H1 (cell line): Measurements from ENCODE around the gene SSTR3. TPM values are rescaled to one million over a fixed set of nuclear protein-coding genes. Genes with fewer than 3 reads are reported as not detected.

Experiments used
- CTCF ChIA-PET: fragments of 300-600 bp; sonication (Branson Sonifier 250); formaldehyde crosslinking; loops from one replicate; lab custom pipeline; 2021; ENCODE audit not compliant: partially characterized antibody; lab: Charles Lee
- POLR2A ChIA-PET: fragments of 300-600 bp; sonication (Branson Sonifier 250); formaldehyde crosslinking; loops from one replicate; lab custom pipeline; 2021; ENCODE audit warnings: inconsistent platforms; ENCODE audit not compliant: partially characterized antibody; lab: Charles Lee
- DNase-seq, 2 experiments: peaks; one replicate each; pipeline versions ENCODE4 v3.0.0 to v3.0.0-alpha.2; 2010 to 2022; ENCODE audit warnings: low spot score in 2 of 2, low read depth in 1 of 2, mixed read lengths in 1 of 2
- FAIRE-seq: peaks from 2 replicates; lab custom pipeline; 2011; peaks lifted over from hg19 to GRCh38; lab: Jason Lieb, UNC
- H2AFZ ChIP-seq: 2 replicates; pipeline ENCODE4 v1.8.1; 2012; ENCODE audit warnings: low read length, inconsistent platforms
- H2AK5ac ChIP-seq: 2 replicates; pipeline ENCODE4 v1.6.1; 2013; ENCODE audit warnings: low read depth, low read length
- H2BK120ac ChIP-seq: replicated peaks from 2 replicates; pipeline ENCODE3; 2013; ENCODE audit warnings: low read depth, low read length, inconsistent platforms
- H2BK12ac ChIP-seq: 2 replicates; pipeline ENCODE4 v1.6.1; 2013; ENCODE audit warnings: low read depth, low read length
- H2BK15ac ChIP-seq: 2 replicates; pipeline ENCODE4 v1.6.1; 2013; ENCODE audit warnings: low read length
- H2BK20ac ChIP-seq: 2 replicates; pipeline ENCODE4 v1.6.1; 2013; ENCODE audit warnings: low read length
- H2BK5ac ChIP-seq: 2 replicates; pipeline ENCODE4 v1.6.1; 2013; ENCODE audit warnings: low read depth, low read length
- H3K14ac ChIP-seq: 2 replicates; pipeline ENCODE4 v1.6.1; 2013; ENCODE audit warnings: inconsistent platforms; ENCODE audit not compliant: insufficient read length
- H3K18ac ChIP-seq: 2 replicates; pipeline ENCODE4 v1.6.1; 2013; ENCODE audit warnings: low read length; ENCODE audit errors: extremely low read depth
- H3K23ac ChIP-seq: 2 replicates; pipeline ENCODE4 v1.6.1; 2013; ENCODE audit warnings: inconsistent platforms; ENCODE audit not compliant: insufficient read length
- H3K23me2 ChIP-seq: 2 replicates; pipeline ENCODE4 v1.6.1; 2013; ENCODE audit warnings: low read depth, low read length
- H3K27ac ChIP-seq: 2 replicates; pipeline ENCODE4 v1.6.1; 2011; ENCODE audit warnings: low read depth, low read length, inconsistent platforms
- H3K27me3 ChIP-seq, 4 experiments: replicated peaks in 1 of 4; 1 replicate in 1 of 4; 2 replicates in 3 of 4; pipeline versions ENCODE4 v1.6.1 to v1.8.1; 2011 to 2013; ENCODE audit warnings: low read length in 3 of 4, mild to moderate bottlenecking in 3 of 4, inconsistent platforms in 2 of 4, mixed read lengths in 2 of 4, moderate library complexity in 1 of 4; ENCODE audit not compliant: control insufficient read depth in 3 of 4, insufficient read depth in 3 of 4; ENCODE audit errors: extremely low read depth in 1 of 4
- H3K36me3 ChIP-seq, 4 experiments: 2 replicates each; pipeline versions ENCODE4 v1.6.1 to v1.8.1; 2011 to 2013; ENCODE audit warnings: mild to moderate bottlenecking in 4 of 4, low read length in 3 of 4, moderate library complexity in 2 of 4, control low read depth in 1 of 4, inconsistent platforms in 1 of 4; ENCODE audit not compliant: insufficient read depth in 4 of 4, control insufficient read depth in 2 of 4
- H3K4ac ChIP-seq: replicated peaks from 2 replicates; pipeline ENCODE3; 2013; ENCODE audit warnings: low read length, low read depth, mixed read lengths, inconsistent platforms; ENCODE audit not compliant: insufficient read length
- H3K4me1 ChIP-seq, 4 experiments: replicated peaks in 1 of 4; 1 replicate in 1 of 4; 2 replicates in 3 of 4; pipeline versions ENCODE4 v1.6.1 to v1.8.1; 2011 to 2013; ENCODE audit warnings: low read length in 3 of 4, inconsistent platforms in 2 of 4, mixed read lengths in 1 of 4; ENCODE audit not compliant: insufficient read depth in 4 of 4, control insufficient read depth in 3 of 4
- H3K4me2 ChIP-seq, 2 experiments: 2 replicates each; pipeline versions ENCODE4 v1.6.1 to v1.8.1; 2011 to 2013; ENCODE audit warnings: low read depth in 2 of 2, low read length in 2 of 2, control low read depth in 1 of 2, inconsistent platforms in 1 of 2, mild to moderate bottlenecking in 1 of 2; ENCODE audit not compliant: insufficient read depth in 1 of 2
- H3K4me3 ChIP-seq, 4 experiments: fragments of 200-600, 300-600 bp in 1 of 4; sonication (generic), shearing (Covaris generic), sonication (Bioruptor Twin) in 1 of 4; 2 replicates each; pipeline versions ENCODE4 v1.5.1 to v1.8.1; 2011 to 2016; ENCODE audit warnings: low read length in 4 of 4, low read depth in 3 of 4, control low read depth in 2 of 4, inconsistent platforms in 2 of 4, mild to moderate bottlenecking in 2 of 4, mixed read lengths in 1 of 4, moderate library complexity in 1 of 4; ENCODE audit not compliant: insufficient read depth in 2 of 4; ENCODE audit errors: extremely low read depth in 1 of 4
- H3K56ac ChIP-seq: replicated peaks from 2 replicates; pipeline ENCODE3; 2013; ENCODE audit warnings: low read depth, mild to moderate bottlenecking, mixed read lengths, low read length, inconsistent platforms; ENCODE audit not compliant: insufficient read length
- H3K79me1 ChIP-seq: 2 replicates; pipeline ENCODE4 v1.6.1; 2013; ENCODE audit warnings: low read depth, low read length, control low read depth
- H3K79me2 ChIP-seq, 2 experiments: 2 replicates each; pipeline versions ENCODE4 v1.6.1 to v1.8.1; 2012 to 2013; ENCODE audit warnings: low read length in 2 of 2, mild to moderate bottlenecking in 2 of 2, inconsistent platforms in 1 of 2; ENCODE audit not compliant: insufficient read depth in 2 of 2, control insufficient read depth in 1 of 2
- H3K9ac ChIP-seq, 4 experiments: replicated peaks in 1 of 4; 1 replicate in 1 of 4; 2 replicates in 3 of 4; pipeline versions ENCODE4 v1.6.1 to v1.8.1; 2011 to 2013; ENCODE audit warnings: low read depth in 3 of 4, low read length in 3 of 4, control low read depth in 2 of 4, mild to moderate bottlenecking in 2 of 4, moderate library complexity in 2 of 4, inconsistent platforms in 1 of 4; ENCODE audit errors: extremely low read depth in 1 of 4
- H3K9me3 ChIP-seq, 2 experiments: 2 replicates each; pipeline versions ENCODE4 v1.6.1 to v1.8.1; 2012 to 2013; ENCODE audit warnings: mild to moderate bottlenecking in 2 of 2, moderate library complexity in 2 of 2, control low read depth in 1 of 2, inconsistent platforms in 1 of 2, low read depth in 1 of 2, low read length in 1 of 2, mixed read lengths in 1 of 2; ENCODE audit not compliant: insufficient read depth in 2 of 2
- H4K20me1 ChIP-seq, 2 experiments: replicated peaks in 1 of 2; 2 replicates each; pipeline versions ENCODE3 to v1.8.1; 2011 to 2013; ENCODE audit warnings: inconsistent platforms in 2 of 2, low read length in 2 of 2, mild to moderate bottlenecking in 1 of 2; ENCODE audit not compliant: insufficient read depth in 2 of 2, control insufficient read depth in 1 of 2
- H4K5ac ChIP-seq: 2 replicates; pipeline ENCODE4 v1.6.1; 2013; ENCODE audit warnings: low read length, low read depth, mixed read lengths, inconsistent platforms; ENCODE audit not compliant: insufficient read length
- H4K8ac ChIP-seq: 2 replicates; pipeline ENCODE4 v1.8.0; 2013; ENCODE audit warnings: mild to moderate bottlenecking, moderate library complexity, low read length, inconsistent platforms; ENCODE audit not compliant: insufficient read depth; ENCODE audit errors: extremely low read depth
- H4K91ac ChIP-seq: replicated peaks from 2 replicates; pipeline ENCODE3; 2013; ENCODE audit warnings: low read length, mixed read lengths, inconsistent platforms; ENCODE audit not compliant: insufficient read length
- BACH1 ChIP-seq: IDR thresholded peaks from 2 replicates; pipeline ENCODE4 v1.6.1; 2012; ENCODE audit warnings: low read length, improper control_type of control experiment
- BRCA1 ChIP-seq: IDR thresholded peaks from 2 replicates; pipeline ENCODE4 v1.6.1; 2012; ENCODE audit warnings: low read depth, low read length, improper control_type of control experiment
- CBX5 ChIP-seq: fragments of 300-800, 300-1000 bp; sonication (generic); IDR thresholded peaks from 2 replicates; pipeline ENCODE4 v1.7.1; 2016; ENCODE audit warnings: antibody characterized with exemption, low read length, low read depth
- CBX8 ChIP-seq: fragments of 300-800, 300-1000 bp; sonication (generic); IDR thresholded peaks from 2 replicates; pipeline ENCODE4 v1.7.1; 2016; ENCODE audit warnings: low read depth, low read length, borderline replicate concordance
- EZH2 ChIP-seq: fragments of 200-600 bp; sonication (generic); IDR thresholded peaks from 2 replicates; pipeline ENCODE4 v1.7.1; 2012; ENCODE audit warnings: low read depth, mild to moderate bottlenecking, moderate library complexity, low read length, inconsistent platforms; ENCODE audit not compliant: severe bottlenecking
- KDM5A ChIP-seq: fragments of 200-600 bp; IDR thresholded peaks from 2 replicates; pipeline ENCODE4 v1.7.1; 2012; ENCODE audit warnings: mild to moderate bottlenecking, low read length, inconsistent platforms, mixed read lengths
- MAFK ChIP-seq: IDR thresholded peaks from 2 replicates; pipeline ENCODE4 v1.6.1; 2012; ENCODE audit warnings: low read depth, mild to moderate bottlenecking, improper control_type of control experiment, low read length
- NANOG ChIP-seq: IDR thresholded peaks from 2 replicates; pipeline ENCODE4 v1.6.1; 2011; ENCODE audit warnings: low read length, low read depth, mild to moderate bottlenecking, inconsistent platforms; ENCODE audit not compliant: insufficient read depth, poor library complexity, severe bottlenecking
- PHF8 ChIP-seq: fragments of 200-600 bp; sonication (generic); conservative IDR thresholded peaks from 2 replicates; pipeline ENCODE4 v1.7.1; 2012; ENCODE audit warnings: low read depth, mild to moderate bottlenecking, inconsistent platforms, low read length, moderate library complexity
- RAD21 ChIP-seq, 2 experiments: IDR thresholded peaks in 1 of 2; conservative IDR thresholded peaks in 1 of 2; 2 replicates each; pipeline ENCODE4 v1.6.1; 2011; ENCODE audit warnings: low read depth in 2 of 2, low read length in 2 of 2, improper control_type of control experiment in 1 of 2, inconsistent platforms in 1 of 2, mild to moderate bottlenecking in 1 of 2, moderate library complexity in 1 of 2
- SIX5 ChIP-seq: IDR thresholded peaks from 2 replicates; pipeline ENCODE4 v1.6.1; 2011; ENCODE audit warnings: mild to moderate bottlenecking, low read depth, low read length
- WGBS, 2 experiments: shearing (Covaris generic) in 1 of 2; methylation state at CpG; one replicate each; pipeline versions ENCODE4 v1.1.6 to v1.1.7; 2013 to 2015; ENCODE audit warnings: low lambda C conversion rate in 2 of 2, mixed read lengths in 2 of 2, inconsistent platforms in 1 of 2, low coverage in 1 of 2, missing lambda C conversion rate in 1 of 2; ENCODE audit not compliant: insufficient replicate concordance in 2 of 2, insufficient coverage in 1 of 2, insufficient read length in 1 of 2; ENCODE audit errors: extremely low coverage in 1 of 2, missing lambda C conversion rate in 1 of 2; 5-methylcytosine and 5-hydroxymethylcytosine counted together
- polyA plus RNA-seq, 7 experiments: library from polyadenylated mRNA; depleted of rRNA in 3 of 7; stranded (reverse) in 5 of 7; unstranded in 2 of 7; fragments of >200 nt in 5 of 7; fragments of 200-250 nt in 2 of 7; gene quantifications; 1 replicate in 5 of 7; 2 replicates in 1 of 7; 4 replicates in 1 of 7; pipeline versions ENCODE4 v1.2.1 to v1.2.3, GENCODE V29; 2011 to 2013; ENCODE audit warnings: missing spikeins in 2 of 7, mixed read lengths in 2 of 7
- total RNA-seq: library from RNA; stranded (reverse); fragmentation: NEBNext Ultra II Directional; extraction: Animal tissue kit (Norgen Biotek cat#: 25700); gene quantifications from 2 replicates; pipeline ENCODE4 v1.2.1, GENCODE V29; 2021

SSTR3 gene
- total and polyA plus RNA-seq, 2 of the 8 experiments (the other 6 are each of a cell fraction or from before 2014, with no cell fraction given) = 0.22 to 0.77 TPM

- no peak overlapping the region; a peak in 1 of 7 replicates for H3K9ac ChIP-seq
- H3K27me3 ChIP-seq = no peaks in the 10 kb centered on the region
- H2AK5ac ChIP-seq = no peak overlapping the region
- H3K18ac ChIP-seq = no peak overlapping the region
- H2BK5ac ChIP-seq = 0 out of 2 replicates have a peak overlapping the region, but pooled peaks have one; percentile 7
- H2BK12ac ChIP-seq = peak overlapping the region; percentile 50; the same call in 1 of the 2 replicates
- no peak overlapping the region for H3K56ac ChIP-seq
- no peak for FAIRE-seq
- peaks cover 0 to 4% of the 10 kb centered on the region in 2 experiments for H4K20me1 ChIP-seq
- CTCF ChIA-PET = interaction anchor here (0.6 to 7.7 kb wide), 35 partner anchors 10 to 402 kb away, joined by 3 to 77 read pairs (median 4); partner anchors contain the start of gene C1QTNF6
- peak overlapping the region in 1 of 4 experiments; percentile 78; a peak in 4 of 8 replicates for H3K4me3 ChIP-seq
- peak overlapping the region; percentile 56 for H4K91ac ChIP-seq
- no peak overlapping the region for H3K14ac ChIP-seq
- H2BK120ac ChIP-seq = peak overlapping the region; percentile 75
- peaks cover 5% of the 10 kb centered on the region for H3K23me2 ChIP-seq
- no peaks in the 10 kb centered on the region for H3K79me2 ChIP-seq
- H3K23ac ChIP-seq = no peak overlapping the region
- 0 out of 2 replicates have a peak overlapping the region, but pooled peaks have one; percentile 8 for H3K27ac ChIP-seq
- H2BK20ac ChIP-seq = 0 out of 2 replicates have a peak overlapping the region, but pooled peaks have one; percentile 48
- no peak overlapping the region for H2AFZ ChIP-seq
- POLR2A ChIA-PET = interaction anchor here (0.9 to 1.7 kb wide), 5 partner anchors 10 to 31 kb away, joined by 3 to 14 read pairs (median 4); partner anchors contain the start of gene C1QTNF6
- H3K4me1 ChIP-seq = peaks cover 3 to 19% (median 10%) of the 10 kb centered on the region in 4 experiments; a peak in 5 of 7 replicates
- no peak overlapping the region for H4K8ac ChIP-seq
- H3K4ac ChIP-seq = peak overlapping the region; percentile 72
- DNase-seq = no peak
- no peak overlapping the region for H2BK15ac ChIP-seq
- H3K4me2 ChIP-seq = peak overlapping the region; percentile 44 to 81
- H3K79me1 ChIP-seq = no peaks in the 10 kb centered on the region
- 89% methylated on average over 11 of the region's 12 CpGs; no CpG with 5 or more reads in 1 of the 2 experiments for WGBS, 2 experiments
- H3K9me3 ChIP-seq = peaks cover 4 to 5% of the 10 kb centered on the region in 2 experiments; a peak in 3 of 4 replicates
- H4K5ac ChIP-seq = no peak overlapping the region
- H3K36me3 ChIP-seq = no peaks in the 10 kb centered on the region
- TF ChIP-seq CBX8 (no peak), KDM5A (no peak), PHF8 (no peak), BACH1 (no peak), EZH2 (no peak), MAFK (no peak), RAD21 (IDR thresholded peaks at IDR 0.05 in 1 of 2, conservative IDR thresholded peaks at IDR 0.05 in 1 of 2; ENCODE audit: low read depth in 2 of 2, low read length in 2 of 2) (no peak), SIX5 (no peak), NANOG (no peak), BRCA1 (no peak), CBX5 (no peak)
Measured at GRCh38 chr22:37197451-37198257, 14.6 kb downstream of the SSTR3 start.
